ENCODE results near the gene ST6GALNAC1. TPM values are rescaled to one million over a fixed set of nuclear protein-coding genes. Genes with fewer than 3 reads are reported as not detected.

Gene ST6GALNAC1
- total and polyA plus RNA-seq, 2 of the 8 experiments (the other 6 are each of a cell fraction or from before 2014, with no cell fraction given) = not detected

DNA sequence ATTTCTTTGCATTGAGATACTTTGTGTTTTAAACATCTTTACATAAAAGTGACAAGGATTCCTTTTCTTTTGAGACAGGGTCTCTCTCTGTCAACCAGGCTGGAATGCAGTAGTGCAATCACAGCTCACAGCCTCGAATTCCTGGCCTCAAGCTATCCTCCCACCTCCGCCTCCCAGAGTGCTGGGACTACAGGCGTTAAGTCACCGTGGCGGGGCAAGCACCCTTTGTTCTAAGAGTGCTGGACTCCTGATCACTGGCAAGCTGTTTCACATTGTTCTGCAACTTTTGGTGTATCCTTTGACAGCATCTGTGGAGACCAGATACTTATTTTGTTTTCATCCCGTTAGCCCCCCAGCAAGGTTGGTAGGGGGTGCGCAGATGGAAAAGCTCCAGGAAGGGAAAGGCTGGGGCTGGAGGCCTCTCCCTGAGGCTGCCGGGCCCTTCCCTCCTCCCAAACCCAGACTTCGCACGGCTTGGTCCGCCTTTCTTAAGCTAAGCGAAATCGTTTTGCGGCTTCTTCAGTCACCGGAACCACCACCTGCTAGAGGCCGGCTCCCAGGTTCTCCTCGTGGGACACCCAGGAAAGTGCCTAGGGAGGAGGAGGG lies 59.0 kb downstream of the ST6GALNAC1 start:
- H3K23ac ChIP-seq (ENCODE audit: insufficient read length) = no peak overlapping the region
- 0 out of 7 replicates have a peak overlapping the region, but pooled peaks of 1 of the 4 experiments have one; percentile 26 for H3K9ac ChIP-seq (replicated peaks in 1 of 4; ENCODE audit: extremely low read depth in 1 of 4, low read depth in 3 of 4, low read length in 3 of 4)
- peak overlapping the region; percentile 94; the same call in 1 of the 2 replicates for H2AFZ ChIP-seq (ENCODE audit: low read length)
- no peaks in the 10 kb centered on the region for H3K79me2 ChIP-seq (ENCODE audit: control insufficient read depth in 1 of 2, insufficient read depth in 2 of 2, low read length in 2 of 2)
- H3K23me2 ChIP-seq (ENCODE audit: low read depth, low read length) = peaks cover 13% of the 10 kb centered on the region
- H2BK15ac ChIP-seq (ENCODE audit: low read length) = 0 out of 2 replicates have a peak overlapping the region, but pooled peaks have one; percentile 12
- 0 out of 4 replicates have a peak, but pooled peaks cover 0 to 2% of the 10 kb centered on the region in 2 experiments for H3K9me3 ChIP-seq (ENCODE audit: insufficient read depth in 2 of 2, low read depth in 1 of 2, low read length in 1 of 2)
- FAIRE-seq = no peak
- H3K56ac ChIP-seq (replicated peaks; ENCODE audit: insufficient read length, low read depth, low read length) = no peak overlapping the region
- no peak overlapping the region for H2BK12ac ChIP-seq (ENCODE audit: low read depth, low read length)
- H4K91ac ChIP-seq (replicated peaks; ENCODE audit: insufficient read length, low read length) = no peak overlapping the region
- ChIA-PET CTCF (ENCODE audit: partially characterized antibody) (interaction anchor here (0.6 to 3.5 kb wide), 9 partner anchors 9 to 102 kb away, joined by 3 to 12 read pairs (median 4); no protein-coding TSS in a partner anchor), POLR2A (ENCODE audit: partially characterized antibody) (interaction anchor here (1.0 to 1.9 kb wide), 4 partner anchors 11 to 22 kb away, joined by 3 to 16 read pairs (median 4); no protein-coding TSS in a partner anchor)
- H3K4me2 ChIP-seq (ENCODE audit: insufficient read depth in 1 of 2, low read depth in 2 of 2, low read length in 2 of 2) = peak overlapping the region; percentile 87 to 99
- H3K14ac ChIP-seq (ENCODE audit: insufficient read length) = no peak overlapping the region
- H2AK5ac ChIP-seq (ENCODE audit: low read depth, low read length) = no peak overlapping the region
- peaks cover 0 to 2% of the 10 kb centered on the region in 2 experiments for H4K20me1 ChIP-seq (replicated peaks in 1 of 2; ENCODE audit: control insufficient read depth in 1 of 2, insufficient read depth in 2 of 2, low read length in 2 of 2)
- no peak for DNase-seq (ENCODE audit: low read depth in 1 of 2, low spot score in 2 of 2)
- WGBS, 2 experiments (ENCODE audit: extremely low coverage in 1 of 2, insufficient coverage in 1 of 2, insufficient read length in 1 of 2, insufficient replicate concordance in 2 of 2, low coverage in 1 of 2, low lambda C conversion rate in 2 of 2, missing lambda C conversion rate in 1 of 2) = 12% methylated on average over 17 of the region's 17 CpGs; no CpG with 5 or more reads in 1 of the 2 experiments
- H3K18ac ChIP-seq (ENCODE audit: extremely low read depth, low read length) = 0 out of 2 replicates have a peak overlapping the region, but pooled peaks have one; percentile 13
- no peaks in the 10 kb centered on the region for H3K79me1 ChIP-seq (ENCODE audit: low read depth, low read length)
- no peak overlapping the region for H3K27ac ChIP-seq (ENCODE audit: low read depth, low read length)
- H3K4me1 ChIP-seq (replicated peaks in 1 of 4; ENCODE audit: control insufficient read depth in 3 of 4, insufficient read depth in 4 of 4, low read length in 3 of 4) = peaks cover 0 to 25% (median 11%) of the 10 kb centered on the region in 4 experiments; a peak in 6 of 7 replicates
- no peak overlapping the region for H4K8ac ChIP-seq (ENCODE audit: extremely low read depth, insufficient read depth, low read length)
- no peak overlapping the region for H2BK5ac ChIP-seq (ENCODE audit: low read depth, low read length)
- H3K4ac ChIP-seq (replicated peaks; ENCODE audit: insufficient read length, low read depth, low read length) = no peak overlapping the region
- no peak overlapping the region for H2BK120ac ChIP-seq (replicated peaks; ENCODE audit: low read depth, low read length)
- H4K5ac ChIP-seq (ENCODE audit: insufficient read length, low read depth, low read length) = no peak overlapping the region
- H3K36me3 ChIP-seq (ENCODE audit: control insufficient read depth in 2 of 4, insufficient read depth in 4 of 4, low read length in 3 of 4) = peaks cover 0 to 9% (median 0%) of the 10 kb centered on the region in 4 experiments; a peak in 1 of 8 replicates
- H2BK20ac ChIP-seq (ENCODE audit: low read length) = no peak overlapping the region
- H3K27me3 ChIP-seq (replicated peaks in 1 of 4; ENCODE audit: control insufficient read depth in 3 of 4, extremely low read depth in 1 of 4, insufficient read depth in 3 of 4, low read length in 3 of 4) = peaks cover 33 to 67% (median 55%) of the 10 kb centered on the region in 4 experiments
- peak overlapping the region; percentile 42 to 81 (median 48) for H3K4me3 ChIP-seq (ENCODE audit: extremely low read depth in 1 of 4, insufficient read depth in 2 of 4, low read depth in 3 of 4, low read length in 4 of 4)
- TF ChIP-seq KDM1A (IDR thresholded peaks at IDR 0.05; ENCODE audit: borderline replicate concordance, low read length) (no peak), CTBP2 (IDR thresholded peaks at IDR 0.05; ENCODE audit: borderline replicate concordance, insufficient read depth, insufficient read length, low read length) (peak; percentile 57), TEAD4 (IDR thresholded peaks at IDR 0.05; ENCODE audit: low read depth, low read length) (peak; percentile 64)
